Naive thymus-derived CD4-positive, alpha-beta T cell (primary cell): Measurements from ENCODE around the gene VAT1L. TPM values are rescaled to one million over a fixed set of nuclear protein-coding genes. Genes with fewer than 3 reads are reported as not detected.

Experiments
- ATAC-seq: fragments of 150-1000 bp; cut with Tn5 transposase; 2 replicates; pipeline ENCODE4 v1.10.0; 2021; ENCODE audit warnings: mild to moderate bottlenecking, moderate library complexity
- CTCF ChIA-PET: fragments of 350-600 bp; sonication (Branson Sonifier 250); formaldehyde crosslinking; loops from one replicate; lab custom pipeline; 2021; ENCODE audit warnings: antibody characterized with exemption; lab: Charles Lee
- POLR2A ChIA-PET: fragments of 350-600 bp; sonication (Branson Sonifier 250); formaldehyde crosslinking; loops from one replicate; lab custom pipeline; 2021; ENCODE audit warnings: antibody characterized with exemption, inconsistent platforms; lab: Charles Lee
- DNase-seq, 9 donors: peaks; one replicate each; pipeline versions ENCODE4 v3.0.0 to v3.0.0-alpha.2; 2020 to 2022; ENCODE audit warnings: mixed read lengths in 1 of 9
- H3K27ac ChIP-seq: one replicate; pipeline ENCODE4 v1.7.0; 2013; ENCODE audit warnings: mild to moderate bottlenecking, low read depth, low read length, moderate library complexity
- H3K27me3 ChIP-seq, 2 donors: one replicate each; pipeline ENCODE4 v1.7.0; 2013; ENCODE audit warnings: low read length in 2 of 2, mild to moderate bottlenecking in 2 of 2, moderate library complexity in 2 of 2; ENCODE audit not compliant: control insufficient read depth in 2 of 2, insufficient read depth in 2 of 2
- H3K36me3 ChIP-seq, 3 experiments: 1 replicate in 2 of 3; 2 replicates in 1 of 3; pipeline ENCODE4 v1.7.0; 2013; ENCODE audit warnings: low read length in 3 of 3, mild to moderate bottlenecking in 3 of 3, moderate library complexity in 1 of 3; ENCODE audit not compliant: insufficient read depth in 3 of 3, control insufficient read depth in 2 of 3
- H3K4me1 ChIP-seq, 2 donors: one replicate each; pipeline ENCODE4 v1.7.0; 2013; ENCODE audit warnings: low read length in 2 of 2, mild to moderate bottlenecking in 2 of 2, moderate library complexity in 1 of 2; ENCODE audit not compliant: control insufficient read depth in 2 of 2, insufficient read depth in 2 of 2
- H3K4me3 ChIP-seq: 2 replicates; pipeline ENCODE4 v1.7.0; 2013; ENCODE audit warnings: mild to moderate bottlenecking, low read length
- H3K9me3 ChIP-seq, 3 experiments: 1 replicate in 2 of 3; 2 replicates in 1 of 3; pipeline ENCODE4 v1.7.0; 2013; ENCODE audit warnings: low read length in 3 of 3; ENCODE audit not compliant: control insufficient read depth in 2 of 3
- H3K27ac Mint-ChIP-seq, 9 donors: one replicate each; pipeline ENCODE4 v1.8.0; 2020 to 2022; ENCODE audit warnings: mixed read lengths in 9 of 9, mild to moderate bottlenecking in 8 of 9, moderate library complexity in 5 of 9, inconsistent platforms in 2 of 9
- H3K27me3 Mint-ChIP-seq, 5 donors: one replicate each; pipeline ENCODE4 v1.8.0; 2021 to 2022; ENCODE audit warnings: mixed read lengths in 5 of 5, mild to moderate bottlenecking in 1 of 5
- H3K36me3 Mint-ChIP-seq, 5 donors: one replicate each; pipeline ENCODE4 v1.8.0; 2020 to 2022; ENCODE audit warnings: mixed read lengths in 5 of 5, mild to moderate bottlenecking in 3 of 5, inconsistent platforms in 1 of 5
- H3K4me1 Mint-ChIP-seq, 7 donors: one replicate each; pipeline ENCODE4 v1.8.0; 2020 to 2022; ENCODE audit warnings: mixed read lengths in 7 of 7, mild to moderate bottlenecking in 3 of 7, inconsistent platforms in 1 of 7
- H3K4me3 Mint-ChIP-seq, 10 donors: one replicate each; pipeline ENCODE4 v1.8.0; 2020 to 2022; ENCODE audit warnings: mild to moderate bottlenecking in 10 of 10, mixed read lengths in 10 of 10, moderate library complexity in 6 of 10, inconsistent platforms in 2 of 10
- H3K9me3 Mint-ChIP-seq, 11 donors: one replicate each; pipeline ENCODE4 v1.8.0; 2020 to 2022; ENCODE audit warnings: mixed read lengths in 11 of 11, mild to moderate bottlenecking in 4 of 11, inconsistent platforms in 1 of 11, moderate library complexity in 1 of 11
- intact Hi-C, 2 donors: fragments of 100-400 bp; cut with micrococcal nuclease; formaldehyde crosslinking; loops; one replicate each; pipeline ENCODE4 v1.15.1; 2023
- polyA plus RNA-seq, 2 donors: library from polyadenylated mRNA; unstranded; fragments of 300-500 nt; fragmentation: Illumina TruSeq; gene quantifications; one replicate each; pipeline ENCODE4 v1.2.3, GENCODE V29; 2021
- total RNA-seq, 6 experiments: library from RNA in 5 of 6; stranded (reverse) in 5 of 6; gene quantifications; 1 replicate in 5 of 6; 2 replicates in 1 of 6; pipeline ENCODE4 v1.2.3 and lab custom pipeline; 2021 to 2026

VAT1L gene
- total and polyA plus RNA-seq, 7 experiments from 2014 or later: not detected

DNA sequence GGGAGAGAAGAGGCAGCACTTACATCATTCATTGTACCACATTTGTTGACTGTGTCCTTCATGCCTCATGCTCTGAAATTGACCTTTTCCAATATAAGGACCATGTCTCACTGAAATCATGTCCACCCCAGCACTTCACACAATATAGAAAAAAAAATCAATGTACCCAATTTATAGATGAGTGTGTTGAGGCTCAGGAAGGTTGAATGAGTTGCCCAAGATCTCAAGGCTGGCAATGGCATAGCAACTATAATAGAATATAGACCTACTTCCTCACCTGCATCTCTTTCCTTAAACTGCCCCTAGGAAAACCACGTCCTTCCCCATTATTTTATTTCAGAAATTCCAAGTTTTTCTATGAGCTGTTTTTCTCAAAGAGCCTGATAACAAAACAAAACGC lies 912 bp upstream of the VAT1L start:
- peaks cover 3 to 7% of the 10 kb centered on the region in 2 donors for H3K27me3 ChIP-seq
- no peaks in the 10 kb centered on the region for H3K9me3 ChIP-seq
- H3K4me3 Mint-ChIP-seq: peak overlapping the region in 4 of 10 donors; percentile 24 to 80 (median 64)
- H3K27ac Mint-ChIP-seq: no peak overlapping the region
- H3K4me1 ChIP-seq: peaks cover 0 to 7% of the 10 kb centered on the region in 2 donors
- no peak overlapping the region for H3K27ac ChIP-seq
- no peak for DNase-seq
- H3K9me3 Mint-ChIP-seq: peaks cover 0 to 1% (median 0%) of the 10 kb centered on the region in 11 donors
- ChIA-PET POLR2A (no interaction called here), CTCF (no interaction called here)
- H3K4me1 Mint-ChIP-seq: peaks cover 0 to 11% (median 9%) of the 10 kb centered on the region in 7 donors
- ATAC-seq: no peak
- no peak overlapping the region for H3K4me3 ChIP-seq
- no peaks in the 10 kb centered on the region for H3K36me3 ChIP-seq
- H3K27me3 Mint-ChIP-seq: peaks cover 60 to 68% (median 63%) of the 10 kb centered on the region in 5 donors
- intact Hi-C loops: no loop called here
- H3K36me3 Mint-ChIP-seq: no peaks in the 10 kb centered on the region

DNA sequence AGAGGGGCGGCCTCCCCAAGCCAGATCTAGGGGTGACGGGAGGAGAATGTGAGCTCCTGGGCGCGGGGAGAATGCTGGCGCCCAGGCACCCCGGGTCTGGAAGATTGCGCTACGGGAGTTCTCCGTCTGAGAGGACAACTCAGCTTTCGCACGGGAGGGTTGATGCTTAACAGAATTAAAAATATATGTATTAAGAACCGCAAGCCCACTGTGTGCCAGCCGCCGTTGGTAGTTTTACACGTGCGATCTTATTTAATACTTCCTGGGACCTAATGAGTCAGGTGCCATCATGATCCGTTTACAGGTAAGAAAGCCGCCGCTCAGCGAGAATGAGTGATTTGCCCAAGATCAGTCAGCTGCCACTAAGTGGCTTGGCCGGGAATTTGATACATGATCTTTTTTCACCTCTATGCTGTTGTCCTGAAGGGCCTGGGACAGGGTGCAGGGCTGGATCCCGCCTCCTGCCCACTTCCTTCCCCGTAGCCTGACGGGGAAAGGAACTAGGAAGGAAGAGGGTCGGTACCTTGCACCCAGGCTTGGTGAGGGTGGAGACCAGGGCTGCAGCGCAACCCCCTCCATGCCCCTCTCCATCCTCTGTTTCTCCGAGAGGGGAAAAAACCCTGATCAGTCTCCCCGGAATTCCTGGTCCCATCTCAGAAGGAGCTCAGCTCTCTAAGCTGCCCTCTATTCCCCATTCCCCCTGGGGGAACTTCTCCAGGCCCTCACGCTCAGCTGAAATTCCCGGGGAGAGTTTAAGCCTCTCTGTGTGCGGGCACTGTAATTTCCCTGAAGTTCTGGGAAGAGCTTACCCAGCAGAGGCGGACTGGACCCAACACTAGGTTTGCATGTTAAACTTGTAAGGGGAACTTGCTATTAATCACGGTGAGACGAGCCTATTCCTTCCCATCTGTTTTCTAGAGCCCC lies 983 bp downstream of the VAT1L start:
- peak overlapping the region in 8 of 10 donors; percentile 4 to 80 (median 36) for H3K4me3 Mint-ChIP-seq

DNA sequence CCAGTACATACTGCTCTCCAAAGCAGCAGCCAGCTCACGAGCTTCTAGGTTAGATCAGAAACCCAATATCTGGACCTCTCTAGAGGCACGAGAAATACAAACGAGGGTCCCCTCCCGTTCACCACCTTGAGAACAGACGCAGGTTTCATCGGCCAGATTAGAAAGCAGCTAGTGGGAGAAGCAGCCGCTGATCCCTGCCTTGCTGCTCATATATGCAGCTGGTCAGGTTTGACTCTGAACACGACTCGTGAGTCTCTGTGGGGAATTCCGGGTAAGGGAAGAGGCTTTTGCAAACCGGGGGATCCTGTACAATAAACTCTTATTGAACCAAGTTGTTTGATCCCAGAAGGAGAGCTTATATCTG lies 1.6 kb downstream of the VAT1L start:
- Mint-ChIP-seq H3K27me3 (peaks cover 66 to 80% (median 69%) of the 10 kb centered on the region in 5 donors), H3K27ac (no peak overlapping the region), H3K4me3 (peak overlapping the region in 2 of 10 donors; percentile 65 to 80), H3K4me1 (peaks cover 0 to 11% (median 9%) of the 10 kb centered on the region in 7 donors), H3K36me3 (no peaks in the 10 kb centered on the region), H3K9me3 (peaks cover 0 to 1% (median 0%) of the 10 kb centered on the region in 11 donors)
- Histone ChIP-seq H3K9me3 (no peaks in the 10 kb centered on the region), H3K27ac (no peak overlapping the region), H3K36me3 (no peaks in the 10 kb centered on the region), H3K4me3 (no peak overlapping the region), H3K27me3 (peaks cover 3 to 7% of the 10 kb centered on the region in 2 donors), H3K4me1 (peaks cover 0 to 7% of the 10 kb centered on the region in 2 donors)
- ChIA-PET POLR2A (no interaction called here), CTCF (no interaction called here)
- no peak for DNase-seq
- intact Hi-C loops: no loop called here
- ATAC-seq: no peak

More for the DNA sequence above, 983 bp downstream of the VAT1L start:
- H3K4me3 ChIP-seq: no peak overlapping the region
- CTCF ChIA-PET: interaction anchor here (0.8 kb wide), 1 partner anchor 135 kb away, joined by 3 read pairs; no protein-coding TSS in a partner anchor
- peaks cover 0 to 1% (median 0%) of the 10 kb centered on the region in 11 donors for H3K9me3 Mint-ChIP-seq
- no peak overlapping the region for H3K27ac Mint-ChIP-seq
- peaks cover 0 to 11% (median 9%) of the 10 kb centered on the region in 7 donors for H3K4me1 Mint-ChIP-seq
- no peak for DNase-seq
- no peaks in the 10 kb centered on the region for H3K36me3 Mint-ChIP-seq
- peaks cover 0 to 7% of the 10 kb centered on the region in 2 donors for H3K4me1 ChIP-seq
- intact Hi-C loops: no loop called here
- H3K36me3 ChIP-seq: no peaks in the 10 kb centered on the region
- ATAC-seq: no peak
- H3K9me3 ChIP-seq: no peaks in the 10 kb centered on the region
- no peak overlapping the region for H3K27ac ChIP-seq
- POLR2A ChIA-PET: no interaction called here
- peaks cover 61 to 74% (median 66%) of the 10 kb centered on the region in 5 donors for H3K27me3 Mint-ChIP-seq
- peaks cover 3 to 7% of the 10 kb centered on the region in 2 donors for H3K27me3 ChIP-seq

GRCh38 chr16:77790912-77791311 lies 2.5 kb downstream of the VAT1L start:
- H3K4me3 ChIP-seq: no peak overlapping the region
- POLR2A ChIA-PET: no interaction called here
- no peak overlapping the region for H3K27ac Mint-ChIP-seq
- H3K4me1 ChIP-seq: peaks cover 0 to 7% of the 10 kb centered on the region in 2 donors
- no peaks in the 10 kb centered on the region for H3K36me3 ChIP-seq
- H3K9me3 ChIP-seq: no peaks in the 10 kb centered on the region
- intact Hi-C loops: no loop called here
- no peak overlapping the region for H3K4me3 Mint-ChIP-seq
- CTCF ChIA-PET: no interaction called here
- peaks cover 3 to 7% of the 10 kb centered on the region in 2 donors for H3K27me3 ChIP-seq
- no peaks in the 10 kb centered on the region for H3K36me3 Mint-ChIP-seq
- H3K4me1 Mint-ChIP-seq: peaks cover 0 to 11% (median 9%) of the 10 kb centered on the region in 7 donors
- H3K9me3 Mint-ChIP-seq: peaks cover 0 to 1% (median 0%) of the 10 kb centered on the region in 11 donors
- H3K27me3 Mint-ChIP-seq: peaks cover 64 to 78% (median 67%) of the 10 kb centered on the region in 5 donors
- DNase-seq: no peak
- ATAC-seq: no peak
- no peak overlapping the region for H3K27ac ChIP-seq

DNA sequence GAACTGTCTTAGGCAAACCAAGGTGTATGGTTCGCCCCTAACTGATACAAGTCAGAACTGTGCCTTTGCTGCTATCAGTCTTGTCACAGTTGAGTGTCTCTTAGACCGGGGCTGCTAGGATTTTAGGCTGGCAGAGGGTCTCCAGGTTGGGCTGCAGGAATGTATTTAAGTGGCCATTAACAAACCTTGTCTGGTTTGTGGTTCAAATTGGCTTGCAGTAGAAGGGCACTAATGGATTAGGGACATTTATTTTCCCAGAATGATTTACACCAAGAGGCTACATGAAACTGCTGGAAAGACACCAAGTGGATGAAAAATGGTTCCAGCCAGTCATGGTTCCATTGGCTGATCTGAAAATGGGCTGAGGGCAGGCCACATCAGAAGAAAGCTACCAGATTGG lies 5.1 kb downstream of the VAT1L start:
- Histone ChIP-seq H3K36me3 (no peaks in the 10 kb centered on the region), H3K4me3 (no peak overlapping the region), H3K27ac (no peak overlapping the region), H3K27me3 (peaks cover 0 to 3% of the 10 kb centered on the region in 2 donors), H3K9me3 (no peaks in the 10 kb centered on the region), H3K4me1 (peaks cover 0 to 7% of the 10 kb centered on the region in 2 donors)
- no peaks in the 10 kb centered on the region for H3K36me3 Mint-ChIP-seq
- ATAC-seq (no peak), DNase-seq (no peak)
- no peak overlapping the region for H3K4me3 Mint-ChIP-seq
- peaks cover 0 to 6% (median 4%) of the 10 kb centered on the region in 7 donors for H3K4me1 Mint-ChIP-seq
- ChIA-PET POLR2A (no interaction called here), CTCF (no interaction called here)
- H3K27me3 Mint-ChIP-seq: peaks cover 39 to 74% (median 56%) of the 10 kb centered on the region in 5 donors
- intact Hi-C loops: no loop called here
- H3K9me3 Mint-ChIP-seq: no peaks in the 10 kb centered on the region
- no peak overlapping the region for H3K27ac Mint-ChIP-seq

- H3K27ac Mint-ChIP-seq: no peak overlapping the region
- no peaks in the 10 kb centered on the region for H3K36me3 ChIP-seq
- no peaks in the 10 kb centered on the region for H3K4me1 ChIP-seq
- no peak for ATAC-seq
- H3K9me3 ChIP-seq: no peaks in the 10 kb centered on the region
- DNase-seq: no peak
- H3K27ac ChIP-seq: no peak overlapping the region
- no peaks in the 10 kb centered on the region for H3K36me3 Mint-ChIP-seq
- no peak overlapping the region for H3K4me3 ChIP-seq
- H3K4me3 Mint-ChIP-seq: no peak overlapping the region
- H3K27me3 Mint-ChIP-seq: peaks cover 31 to 72% (median 63%) of the 10 kb centered on the region in 5 donors
- peaks cover 0 to 3% (median 0%) of the 10 kb centered on the region in 7 donors for H3K4me1 Mint-ChIP-seq
- intact Hi-C loops: no loop called here
- CTCF ChIA-PET: no interaction called here
- H3K9me3 Mint-ChIP-seq: peaks cover 0 to 2% (median 0%) of the 10 kb centered on the region in 11 donors
- POLR2A ChIA-PET: no interaction called here
- peaks cover 0 to 3% of the 10 kb centered on the region in 2 donors for H3K27me3 ChIP-seq
Observed at GRCh38 chr16:77794586-77794985, 6.2 kb downstream of the VAT1L start.
